ENCODE results near the gene PIGB.
"Not testable (repeated sequence)": the region's sequence is repeated elsewhere in the genome, so short reads cannot be mapped to it uniquely, and the experiment has no call there.

The PIGB gene

GRCh38 chr15:55302801-55303200 is 16.2 kb upstream of the PIGB start:
- DNase-seq = not testable (repeated sequence)

GRCh38 chr15:55319537-55320237 is 665 bp downstream of the PIGB start:
- no peak for DNase-seq

- no peak for DNase-seq
Measured at GRCh38 chr15:55320238-55320550, 1.2 kb downstream of the PIGB start.

- no peak for DNase-seq
Measured at GRCh38 chr15:55320963-55321362, 1.9 kb downstream of the PIGB start.

GRCh38 chr15:55322467-55322866 is 3.4 kb downstream of the PIGB start:
- no peak for DNase-seq

- no peak for DNase-seq
Measured at GRCh38 chr15:55327387-55327786, 8.4 kb downstream of the PIGB start.

GRCh38 chr15:55334371-55334770 is 15.3 kb downstream of the PIGB start:
- no peak for DNase-seq

GRCh38 chr15:55334997-55335396 is 16.0 kb downstream of the PIGB start:
- DNase-seq = no peak

- no peak for DNase-seq
Measured at GRCh38 chr15:55337160-55337559, 18.1 kb downstream of the PIGB start.

- DNase-seq = no peak
Measured at GRCh38 chr15:55343168-55343567, 24.1 kb downstream of the PIGB start.

- no peak for DNase-seq
Measured at GRCh38 chr15:55344206-55344605, 25.2 kb downstream of the PIGB start.

GRCh38 chr15:55348281-55348778 is 29.3 kb downstream of the PIGB start:
- no peak for DNase-seq

GRCh38 chr15:55349282-55349681 is 30.3 kb downstream of the PIGB start:
- DNase-seq = no peak

GRCh38 chr15:55353025-55353424 is 34.0 kb downstream of the PIGB start:
- no peak for DNase-seq

- no peak for DNase-seq
Measured at GRCh38 chr15:55356985-55357585, 38.1 kb downstream of the PIGB start.

GRCh38 chr15:55357774-55358173 is 38.8 kb downstream of the PIGB start:
- no peak for DNase-seq

GRCh38 chr15:55358471-55358870 is 39.4 kb downstream of the PIGB start:
- no peak for DNase-seq

- DNase-seq = no peak
Measured at GRCh38 chr15:55360256-55360655, 41.2 kb downstream of the PIGB start.

GRCh38 chr15:55361048-55361447 is 42.0 kb downstream of the PIGB start:
- no peak for DNase-seq

- DNase-seq = no peak
Measured at GRCh38 chr15:55362641-55363040, 43.6 kb downstream of the PIGB start.

GRCh38 chr15:55366981-55367380 is 48.0 kb downstream of the PIGB start:
- DNase-seq = no peak

- no peak for DNase-seq
Measured at GRCh38 chr15:55372701-55373440, 53.8 kb downstream of the PIGB start.

- DNase-seq = no peak
Measured at GRCh38 chr15:55379095-55379494, 60.1 kb downstream of the PIGB start.

GRCh38 chr15:55381595-55381994 is 62.6 kb downstream of the PIGB start:
- DNase-seq = no peak
